PC-9 (cell line): ENCODE results near the gene PPP1CB. TPM values are rescaled to one million over a fixed set of nuclear protein-coding genes. Genes with fewer than 3 reads are reported as not detected.

Experiments used
- Bru-seq: library from RNA; stranded (reverse); fragments of 400-500 nt; gene quantifications from one replicate; lab custom pipeline; 2021; lab: Mats Ljungman, UMichigan
- BruChase-seq, 2 experiments: library from RNA; stranded (reverse); fragments of 400-500 nt; gene quantifications; one replicate each; lab custom pipeline; 2021; lab: Mats Ljungman, UMichigan
- BruUV-seq: library from RNA; stranded (reverse); fragments of 400-500 nt; replicated peaks from 2 replicates; lab custom pipeline; 2021; lab: Mats Ljungman, UMichigan
- CTCF ChIA-PET: fragments of 300-600 bp; sonication (Branson Sonifier 250); formaldehyde crosslinking; loops from one replicate; lab custom pipeline; 2022; ENCODE audit warnings: antibody characterized with exemption; lab: Charles Lee
- POLR2A ChIA-PET: fragments of 300-600 bp; sonication (Branson Sonifier 250); formaldehyde crosslinking; loops from one replicate; lab custom pipeline; 2022; ENCODE audit warnings: antibody characterized with exemption; ENCODE audit not compliant: unreplicated experiment; lab: Charles Lee
- DNase-seq, 2 experiments: peaks; one replicate each; pipeline versions ENCODE4 v3.0.0 to v3.0.0-alpha.2; 2015 to 2022; ENCODE audit warnings: mixed read lengths in 1 of 2
- H2AFZ ChIP-seq: fragments of 200-600 bp; sonication (generic); 2 replicates; pipeline ENCODE4 v1.8.1; 2017; ENCODE audit warnings: antibody characterized with exemption
- H3F3A ChIP-seq: fragments of 200-600 bp; sonication (generic); 2 replicates; pipeline ENCODE4 v1.8.1; 2017; ENCODE audit warnings: antibody characterized with exemption, mild to moderate bottlenecking, low read depth; ENCODE audit not compliant: insufficient read depth
- H3K27ac ChIP-seq: fragments of 200-600 bp; sonication (generic); 2 replicates; pipeline ENCODE4 v1.6.1; 2016; ENCODE audit warnings: mixed run types
- H3K27me3 ChIP-seq: fragments of 200-600 bp; sonication (generic); 2 replicates; pipeline ENCODE4 v1.6.1; 2016; ENCODE audit warnings: low read depth, mixed run types; ENCODE audit not compliant: insufficient read depth
- H3K36me3 ChIP-seq: fragments of 200-600 bp; sonication (generic); 2 replicates; pipeline ENCODE4 v1.6.1; 2016; ENCODE audit warnings: low read depth, mixed run types
- H3K4me1 ChIP-seq: fragments of 200-600 bp; sonication (generic); replicated peaks from 2 replicates; pipeline ENCODE4 v1.6.1; 2016; ENCODE audit warnings: mixed run types; ENCODE audit not compliant: insufficient read depth
- H3K4me2 ChIP-seq: fragments of 200-600 bp; sonication (generic); 2 replicates; pipeline ENCODE4 v1.6.1; 2017; ENCODE audit warnings: mixed run types
- H3K4me3 ChIP-seq: fragments of 200-600 bp; sonication (generic); 2 replicates; pipeline ENCODE4 v1.6.1; 2016; ENCODE audit warnings: mixed run types
- H3K79me2 ChIP-seq: fragments of 200-600 bp; sonication (generic); 2 replicates; pipeline ENCODE4 v1.6.1; 2017; ENCODE audit warnings: low read depth, mixed run types
- H3K9me2 ChIP-seq: fragments of 200-600 bp; sonication (generic); 2 replicates; pipeline ENCODE4 v1.8.1; 2017; ENCODE audit warnings: mild to moderate bottlenecking; ENCODE audit not compliant: insufficient read depth
- H3K9me3 ChIP-seq: fragments of 200-600 bp; sonication (generic); 2 replicates; pipeline ENCODE4 v1.8.1; 2016; ENCODE audit warnings: low read depth; ENCODE audit not compliant: insufficient read depth
- H4K20me1 ChIP-seq: fragments of 200-600 bp; sonication (generic); 2 replicates; pipeline ENCODE4 v1.8.1; 2017; ENCODE audit not compliant: insufficient read depth
- EZH2 ChIP-seq: fragments of 200-600 bp; sonication (generic); IDR thresholded peaks from 2 replicates; pipeline ENCODE4 v1.8.0; 2017; ENCODE audit warnings: antibody characterized with exemption, low read depth
- intact Hi-C: fragments of 100-400 bp; cut with micrococcal nuclease; formaldehyde crosslinking; loops from one replicate; pipeline ENCODE4 v1.10.0; 2022; ENCODE audit not compliant: unreplicated experiment
- long read RNA-seq: library from polyadenylated mRNA; stranded (forward); transcript quantifications from one replicate; pipeline ENCODE4 v2.0.0, GENCODE V29; 2022
- total RNA-seq: library from RNA; stranded (reverse); gene quantifications from 2 replicates; pipeline ENCODE4 v1.2.3, GENCODE V29; 2021
- TF ChIP-seq, protein P1 (sequence below): fragments of 200-600 bp; sonication (generic); conservative IDR thresholded peaks from 2 replicates; pipeline ENCODE4 v1.6.1; 2017; ENCODE audit warnings: mixed run types, antibody characterized with exemption, mild to moderate bottlenecking, moderate library complexity

PPP1CB gene
- 231 and 260 TPM in 2 replicates for total RNA-seq
- Bru-seq, nascent RNA: percentile 98 among the genes with signal in this experiment
- BruChase-seq, experiment 1, labeled RNA remaining after a 2-hour chase: percentile 97 among the genes with signal in this experiment
- percentile 98 among the genes with signal in this experiment for BruChase-seq, experiment 2, labeled RNA remaining after a 6-hour chase
- long read RNA-seq, full-length matches to known transcripts: 133 of 172 reads
- long read RNA-seq, partial matches to known transcripts: 17 of 172 reads
- long read RNA-seq, other reads (novel, unspliced or antisense): 22 of 172 reads

DNA sequence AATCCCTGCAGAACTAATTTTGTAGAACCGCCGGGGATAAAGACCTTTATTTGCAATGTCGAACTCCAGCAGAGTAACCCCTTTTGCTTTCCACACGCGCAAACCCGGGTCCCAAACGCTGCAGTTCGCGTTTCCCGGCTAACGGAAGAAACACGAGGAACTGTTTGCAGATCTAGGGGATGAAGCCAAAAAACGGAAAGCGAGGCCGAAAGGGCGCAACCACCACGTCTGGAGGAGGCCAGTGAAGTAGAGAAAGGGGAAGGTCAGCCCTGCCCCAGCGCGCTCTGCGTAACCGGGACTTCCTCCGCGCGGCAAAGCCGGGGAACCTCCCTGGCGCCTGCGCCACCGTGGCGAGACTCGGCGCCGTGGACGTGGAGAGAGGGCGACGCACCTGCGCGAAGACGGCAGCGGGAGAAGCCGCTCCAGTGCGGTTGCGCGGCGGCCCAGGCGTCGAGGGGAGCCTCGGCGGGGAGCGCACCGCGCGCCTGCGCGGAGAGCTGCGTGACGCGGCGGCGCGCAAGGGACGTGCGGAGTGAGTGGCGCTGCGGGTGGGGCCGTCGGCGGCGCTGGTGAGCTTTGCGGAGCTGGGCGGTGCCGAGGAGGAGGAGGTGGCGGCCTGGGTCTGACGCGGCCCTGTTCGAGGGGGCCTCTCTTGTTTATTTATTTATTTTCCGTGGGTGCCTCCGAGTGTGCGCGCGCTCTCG is at the start of gene PPP1CB:
Gene PPP1CB, plus strand, starts transcription at position 579 of the 704 bp plus-strand sequence. CDS start 295 bp downstream, outside the sequence.
- Histone ChIP-seq H3K4me2 (peak within 1 kb of the TSS; percentile 98), H3K79me2 (peaks cover 63% of the 10 kb centered on the region), H3K4me3 (peak within 1 kb of the TSS; percentile 93), H4K20me1 (peaks cover 25% of the 10 kb centered on the region), H3K27me3 (no peaks in the 10 kb centered on the region), H3K36me3 (no peaks in the 10 kb centered on the region), H3F3A (peaks cover 25% of the 10 kb centered on the region), H3K4me1 (peaks cover 43% of the 10 kb centered on the region), H3K9me3 (no peaks in the 10 kb centered on the region), H2AFZ (peak within 1 kb of the TSS; percentile 72), H3K9me2 (no peaks in the 10 kb centered on the region), H3K27ac (peak within 1 kb of the TSS; percentile 90)
- ChIA-PET POLR2A (interaction anchor here (0.5 to 1.8 kb wide), 7 partner anchors 64 to 999 kb away, joined by 3 to 23 read pairs (median 10); no protein-coding TSS in a partner anchor), CTCF (interaction anchor here (0.5 to 2.1 kb wide), 3 partner anchors 153 to 1395 kb away, joined by 3 to 8 read pairs (median 3); no protein-coding TSS in a partner anchor)
- TF ChIP-seq, protein P1, sequence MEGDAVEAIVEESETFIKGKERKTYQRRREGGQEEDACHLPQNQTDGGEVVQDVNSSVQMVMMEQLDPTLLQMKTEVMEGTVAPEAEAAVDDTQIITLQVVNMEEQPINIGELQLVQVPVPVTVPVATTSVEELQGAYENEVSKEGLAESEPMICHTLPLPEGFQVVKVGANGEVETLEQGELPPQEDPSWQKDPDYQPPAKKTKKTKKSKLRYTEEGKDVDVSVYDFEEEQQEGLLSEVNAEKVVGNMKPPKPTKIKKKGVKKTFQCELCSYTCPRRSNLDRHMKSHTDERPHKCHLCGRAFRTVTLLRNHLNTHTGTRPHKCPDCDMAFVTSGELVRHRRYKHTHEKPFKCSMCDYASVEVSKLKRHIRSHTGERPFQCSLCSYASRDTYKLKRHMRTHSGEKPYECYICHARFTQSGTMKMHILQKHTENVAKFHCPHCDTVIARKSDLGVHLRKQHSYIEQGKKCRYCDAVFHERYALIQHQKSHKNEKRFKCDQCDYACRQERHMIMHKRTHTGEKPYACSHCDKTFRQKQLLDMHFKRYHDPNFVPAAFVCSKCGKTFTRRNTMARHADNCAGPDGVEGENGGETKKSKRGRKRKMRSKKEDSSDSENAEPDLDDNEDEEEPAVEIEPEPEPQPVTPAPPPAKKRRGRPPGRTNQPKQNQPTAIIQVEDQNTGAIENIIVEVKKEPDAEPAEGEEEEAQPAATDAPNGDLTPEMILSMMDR: no peak; the same call in 1 of the 2 replicates
- TF ChIP-seq EZH2: no peak
- intact Hi-C loops: loop anchor here (1.0 to 10.0 kb wide), 6 partner anchors 68 to 1047 kb away; no protein-coding TSS in a partner anchor
- peak; percentile 84 to 96 for DNase-seq
- no TSS peak for BruUV-seq

DNA sequence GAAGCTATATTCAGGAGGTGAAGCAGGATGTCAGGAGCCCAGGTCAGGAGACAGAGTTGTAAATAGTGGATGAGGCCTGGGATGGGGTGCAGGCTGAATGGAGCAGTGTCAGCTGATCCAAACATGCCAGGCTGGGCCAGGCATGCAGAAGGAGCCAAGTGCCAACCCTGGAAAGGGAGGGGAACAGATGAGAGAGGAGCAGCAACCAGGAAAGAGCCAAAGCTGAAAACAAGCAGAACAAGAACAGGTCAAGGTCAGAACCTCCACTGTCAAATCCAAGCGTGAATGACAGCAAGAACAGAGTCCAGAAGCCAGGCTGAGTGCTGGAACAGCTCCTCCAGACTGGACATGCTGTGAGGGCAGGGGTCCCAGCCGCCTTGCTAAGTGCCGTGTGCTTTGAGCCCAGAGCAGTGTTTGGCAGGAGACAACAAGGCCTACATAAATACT is 49.2 kb upstream of the PPP1CB start:
- no peaks in the 10 kb centered on the region for H3K4me1 ChIP-seq
- H3K27me3 ChIP-seq: no peaks in the 10 kb centered on the region
- H3K79me2 ChIP-seq: no peaks in the 10 kb centered on the region
- H3K4me2 ChIP-seq: no peak overlapping the region
- no peaks in the 10 kb centered on the region for H3F3A ChIP-seq
- DNase-seq: no peak
- H4K20me1 ChIP-seq: no peaks in the 10 kb centered on the region
- CTCF ChIA-PET: no interaction called here
- no peaks in the 10 kb centered on the region for H3K9me3 ChIP-seq
- no peaks in the 10 kb centered on the region for H3K9me2 ChIP-seq
- POLR2A ChIA-PET: interaction anchor here (1.1 kb wide), 1 partner anchor 19 kb away, joined by 5 read pairs; no protein-coding TSS in a partner anchor
- TF ChIP-seq EZH2: no peak
- TF ChIP-seq, protein P1: no peak
- no peak overlapping the region for H3K4me3 ChIP-seq
- H3K36me3 ChIP-seq: no peaks in the 10 kb centered on the region
- intact Hi-C loops: no loop called here
- no peak overlapping the region for H2AFZ ChIP-seq
- H3K27ac ChIP-seq: no peak overlapping the region
- BruUV-seq: no TSS peak

DNA sequence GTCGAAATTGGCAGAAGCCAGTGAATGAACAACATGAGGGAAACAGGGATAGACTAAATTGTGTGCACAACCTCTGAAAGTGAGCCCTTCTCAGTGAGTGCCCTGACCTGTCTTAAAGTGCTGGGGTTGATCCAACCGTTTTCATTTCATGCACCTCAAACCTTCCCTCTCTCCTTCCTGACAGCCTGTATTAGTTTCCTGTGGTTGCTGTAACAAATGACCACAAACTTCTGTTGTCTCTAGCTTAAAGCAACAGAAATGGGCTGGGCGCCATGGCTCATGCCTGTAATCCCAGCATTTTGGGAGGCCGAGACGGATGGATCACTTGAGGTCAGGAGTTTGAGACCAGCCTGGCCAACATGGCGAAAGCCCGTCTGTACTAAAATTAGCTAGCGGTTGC is 48.8 kb upstream of the PPP1CB start:
- Histone ChIP-seq H3K4me3 (no peak overlapping the region), H3K9me2 (no peaks in the 10 kb centered on the region), H3F3A (no peaks in the 10 kb centered on the region), H4K20me1 (no peaks in the 10 kb centered on the region), H3K36me3 (no peaks in the 10 kb centered on the region), H3K4me1 (no peaks in the 10 kb centered on the region), H3K4me2 (no peak overlapping the region), H3K27me3 (no peaks in the 10 kb centered on the region), H3K9me3 (no peaks in the 10 kb centered on the region), H2AFZ (no peak overlapping the region), H3K27ac (no peak overlapping the region), H3K79me2 (no peaks in the 10 kb centered on the region)
- TF ChIP-seq, protein P1: no peak
- no peak for TF ChIP-seq EZH2
- ChIA-PET CTCF (no interaction called here), POLR2A (interaction anchor here (1.1 kb wide), 1 partner anchor 20 kb away, joined by 5 read pairs; no protein-coding TSS in a partner anchor)
- intact Hi-C loops: no loop called here
- BruUV-seq: no TSS peak
- DNase-seq: no peak
